Muscle layer of duodenum (tissue), 2 donors: Measurements from ENCODE around the gene CD247.

Experiments used
- H3K27ac ChIP-seq: one replicate; pipeline ENCODE4 v1.7.0; 2013; ENCODE audit warnings: mild to moderate bottlenecking, low read length
- H3K27me3 ChIP-seq: one replicate; pipeline ENCODE4 v1.7.0; 2013; ENCODE audit warnings: low read depth, mild to moderate bottlenecking, control low read depth, low read length
- H3K36me3 ChIP-seq, 2 donors: one replicate each; pipeline ENCODE4 v1.7.0; 2013; ENCODE audit warnings: low read length in 2 of 2, control low read depth in 1 of 2, mild to moderate bottlenecking in 1 of 2; ENCODE audit not compliant: insufficient read depth in 2 of 2, control insufficient read depth in 1 of 2
- H3K4me1 ChIP-seq, 2 donors: one replicate each; pipeline ENCODE4 v1.7.0; 2013; ENCODE audit warnings: low read length in 2 of 2, mild to moderate bottlenecking in 2 of 2, control low read depth in 1 of 2, moderate library complexity in 1 of 2; ENCODE audit not compliant: insufficient read depth in 2 of 2, control insufficient read depth in 1 of 2
- H3K4me3 ChIP-seq, 2 donors: one replicate each; pipeline ENCODE4 v1.7.0; 2013; ENCODE audit warnings: low read length in 2 of 2, low read depth in 1 of 2, mild to moderate bottlenecking in 1 of 2
- H3K9me3 ChIP-seq, 2 donors: one replicate each; pipeline ENCODE4 v1.7.0; 2013; ENCODE audit warnings: low read length in 2 of 2, control low read depth in 1 of 2, mild to moderate bottlenecking in 1 of 2; ENCODE audit not compliant: control insufficient read depth in 1 of 2
- donor health status: healthy.

CD247 gene

GRCh38 chr1:167454304-167454893 lies 63.9 kb downstream of the CD247 start:
- Histone ChIP-seq H3K27me3 (no peaks in the 10 kb centered on the region), H3K27ac (no peak overlapping the region), H3K9me3 (no peaks in the 10 kb centered on the region), H3K4me3 (peak overlapping the region; percentile 76 to 92), H3K36me3 (no peaks in the 10 kb centered on the region), H3K4me1 (peaks cover 0 to 5% of the 10 kb centered on the region in 2 donors)

GRCh38 chr1:167453123-167453522 lies 65.2 kb downstream of the CD247 start:
- no peaks in the 10 kb centered on the region for H3K27me3 ChIP-seq
- no peaks in the 10 kb centered on the region for H3K36me3 ChIP-seq
- H3K9me3 ChIP-seq: no peaks in the 10 kb centered on the region
- no peak overlapping the region for H3K27ac ChIP-seq
- no peak overlapping the region for H3K4me3 ChIP-seq
- H3K4me1 ChIP-seq: peaks cover 0 to 5% of the 10 kb centered on the region in 2 donors

GRCh38 chr1:167452483-167452882 lies 65.8 kb downstream of the CD247 start:
- H3K4me3 ChIP-seq: no peak overlapping the region

GRCh38 chr1:167450843-167451242 lies 67.5 kb downstream of the CD247 start:
- H3K27ac ChIP-seq: no peak overlapping the region
- no peaks in the 10 kb centered on the region for H3K27me3 ChIP-seq
- no peaks in the 10 kb centered on the region for H3K9me3 ChIP-seq
- peaks cover 0 to 5% of the 10 kb centered on the region in 2 donors for H3K4me1 ChIP-seq
- no peaks in the 10 kb centered on the region for H3K36me3 ChIP-seq
- no peak overlapping the region for H3K4me3 ChIP-seq

More at GRCh38 chr1:167452483-167452882, 65.8 kb downstream of the CD247 start:
- H3K4me1 ChIP-seq: peaks cover 0 to 5% of the 10 kb centered on the region in 2 donors
- H3K27ac ChIP-seq: no peak overlapping the region
- H3K27me3 ChIP-seq: no peaks in the 10 kb centered on the region
- no peaks in the 10 kb centered on the region for H3K9me3 ChIP-seq
- no peaks in the 10 kb centered on the region for H3K36me3 ChIP-seq

- Histone ChIP-seq H3K27me3 (no peaks in the 10 kb centered on the region), H3K4me1 (no peaks in the 10 kb centered on the region), H3K36me3 (no peaks in the 10 kb centered on the region), H3K27ac (no peak overlapping the region), H3K4me3 (no peak overlapping the region), H3K9me3 (no peaks in the 10 kb centered on the region)
Observed at GRCh38 chr1:167447521-167448136, 70.7 kb downstream of the CD247 start.

GRCh38 chr1:167446966-167447365 lies 71.4 kb downstream of the CD247 start:
- Histone ChIP-seq H3K4me1 (no peaks in the 10 kb centered on the region), H3K27me3 (no peaks in the 10 kb centered on the region), H3K36me3 (no peaks in the 10 kb centered on the region), H3K4me3 (no peak overlapping the region), H3K9me3 (no peaks in the 10 kb centered on the region), H3K27ac (no peak overlapping the region)

GRCh38 chr1:167443757-167444156 lies 74.6 kb downstream of the CD247 start:
- Histone ChIP-seq H3K27ac (no peak overlapping the region), H3K9me3 (no peaks in the 10 kb centered on the region), H3K4me1 (peaks cover 0 to 11% of the 10 kb centered on the region in 2 donors), H3K4me3 (no peak overlapping the region), H3K36me3 (no peaks in the 10 kb centered on the region), H3K27me3 (peaks cover 6% of the 10 kb centered on the region)

- H3K4me3 ChIP-seq: no peak overlapping the region
- no peaks in the 10 kb centered on the region for H3K36me3 ChIP-seq
- H3K27ac ChIP-seq: no peak overlapping the region
- H3K9me3 ChIP-seq: no peaks in the 10 kb centered on the region
- peaks cover 12% of the 10 kb centered on the region for H3K27me3 ChIP-seq
- H3K4me1 ChIP-seq: peaks cover 0 to 11% of the 10 kb centered on the region in 2 donors
Observed at GRCh38 chr1:167442854-167443565, 75.3 kb downstream of the CD247 start.

GRCh38 chr1:167442142-167442848 lies 76.0 kb downstream of the CD247 start:
- Histone ChIP-seq H3K4me1 (peaks cover 0 to 11% of the 10 kb centered on the region in 2 donors), H3K4me3 (no peak overlapping the region), H3K27me3 (peaks cover 12% of the 10 kb centered on the region), H3K9me3 (no peaks in the 10 kb centered on the region), H3K27ac (no peak overlapping the region), H3K36me3 (no peaks in the 10 kb centered on the region)

- H3K36me3 ChIP-seq: no peaks in the 10 kb centered on the region
- H3K27me3 ChIP-seq: peaks cover 12% of the 10 kb centered on the region
- no peaks in the 10 kb centered on the region for H3K9me3 ChIP-seq
- peaks cover 0 to 11% of the 10 kb centered on the region in 2 donors for H3K4me1 ChIP-seq
- H3K27ac ChIP-seq: no peak overlapping the region
- no peak overlapping the region for H3K4me3 ChIP-seq
Observed at GRCh38 chr1:167441222-167441621, 77.1 kb downstream of the CD247 start.

GRCh38 chr1:167440776-167441175 lies 77.6 kb downstream of the CD247 start:
- peaks cover 0 to 11% of the 10 kb centered on the region in 2 donors for H3K4me1 ChIP-seq
- peaks cover 12% of the 10 kb centered on the region for H3K27me3 ChIP-seq
- no peaks in the 10 kb centered on the region for H3K36me3 ChIP-seq
- H3K9me3 ChIP-seq: no peaks in the 10 kb centered on the region
- H3K4me3 ChIP-seq: no peak overlapping the region
- no peak overlapping the region for H3K27ac ChIP-seq
